Stimulated activated CD4-positive, alpha-beta T cell treated with anti-CD3 and anti-CD28 coated beads, Interleukin-1b, Interleukin-23, amount 100 ng/mL, for 4 hours (primary cell): ENCODE measurements around the gene UAP1L1.
A peak's percentile ranks its signal among the peaks of the same experiment; 100 is the strongest.
"Not testable (repeated sequence)": the region's sequence is repeated elsewhere in the genome, so short reads cannot be mapped to it uniquely, and the experiment has no call there.

Source experiments
- DNase-seq, 2 donors: peaks; one replicate each; pipeline ENCODE4 v3.0.0-alpha.2; 2020; ENCODE audit warnings: low read depth in 2 of 2

Gene UAP1L1

GRCh38 chr9:137056739-137057415 lies 20.4 kb upstream of the UAP1L1 start:
- no peak for DNase-seq

GRCh38 chr9:137057545-137057944 lies 19.8 kb upstream of the UAP1L1 start:
- no peak for DNase-seq

GRCh38 chr9:137058521-137059234 lies 18.6 kb upstream of the UAP1L1 start:
- no peak for DNase-seq

- no peak for DNase-seq
These were observed 14.9 kb upstream of the UAP1L1 start for GRCh38 chr9:137062384-137062783.

- not testable (repeated sequence) for DNase-seq
These were observed 14.5 kb upstream of the UAP1L1 start for GRCh38 chr9:137062798-137063197.

GRCh38 chr9:137063311-137064026 lies 13.8 kb upstream of the UAP1L1 start:
- DNase-seq: no peak

GRCh38 chr9:137064027-137064879 lies 13.1 kb upstream of the UAP1L1 start:
- peak; percentile 60 to 65 for DNase-seq

- no peak for DNase-seq
These were observed 12.5 kb upstream of the UAP1L1 start for GRCh38 chr9:137064880-137065164.

GRCh38 chr9:137065336-137065967 lies 11.9 kb upstream of the UAP1L1 start:
- DNase-seq: no peak

GRCh38 chr9:137066096-137066861 lies 11.0 kb upstream of the UAP1L1 start:
- DNase-seq: no peak

- peak; percentile 78 to 82 for DNase-seq
These were observed 9.3 kb upstream of the UAP1L1 start for GRCh38 chr9:137067860-137068538.

GRCh38 chr9:137068539-137069507 lies 8.5 kb upstream of the UAP1L1 start:
- no peak for DNase-seq

- no peak for DNase-seq
These were observed 7.7 kb upstream of the UAP1L1 start for GRCh38 chr9:137069508-137070091.

- DNase-seq: peak; percentile 69 to 73
These were observed 7.0 kb upstream of the UAP1L1 start, which contains the start of gene SAPCD2 for GRCh38 chr9:137070201-137070905. Gene SAPCD2 (minus strand): TSS chr9:137070557. CDS start chr9:137070460, 97 bp downstream.

GRCh38 chr9:137070906-137071275 lies 6.4 kb upstream of the UAP1L1 start:
- DNase-seq: no peak

GRCh38 chr9:137071282-137071681 lies 6.0 kb upstream of the UAP1L1 start:
- DNase-seq: no peak

GRCh38 chr9:137073992-137074399 lies 3.3 kb upstream of the UAP1L1 start:
- DNase-seq: no peak
